HG03045 (cell line): ENCODE results near the gene FBXO36.
A peak's percentile ranks its signal among the peaks of the same experiment; 100 is the strongest.
"Not testable (repeated sequence)": the region's sequence is repeated elsewhere in the genome, so short reads cannot be mapped to it uniquely, and the experiment has no call there.

Experiments used
- ATAC-seq: cut with Tn5 transposase; IDR thresholded peaks from one replicate; pipeline ENCODE4 v1.9.1; 2021; ENCODE audit warnings: mild to moderate bottlenecking, moderate library complexity; ENCODE audit not compliant: unreplicated experiment

Gene FBXO36

GRCh38 chr2:229956491-229956890 lies 34.2 kb downstream of the FBXO36 start:
- ATAC-seq = no peak

- ATAC-seq = not testable (repeated sequence)
Measured at GRCh38 chr2:229963596-229963995, 41.3 kb downstream of the FBXO36 start.

- no peak for ATAC-seq
Measured at GRCh38 chr2:229969921-229970320, 47.6 kb downstream of the FBXO36 start.

GRCh38 chr2:229970406-229970805 lies 48.1 kb downstream of the FBXO36 start:
- no peak for ATAC-seq

- ATAC-seq = no peak
Measured at GRCh38 chr2:229971298-229971790, 49.0 kb downstream of the FBXO36 start.

- ATAC-seq = no peak
Measured at GRCh38 chr2:229974266-229974665, 52.0 kb downstream of the FBXO36 start.

- no peak for ATAC-seq
Measured at GRCh38 chr2:229980431-229981184, 58.3 kb downstream of the FBXO36 start.

- no peak for ATAC-seq
Measured at GRCh38 chr2:229993236-229993635, 70.9 kb downstream of the FBXO36 start.

- ATAC-seq = no peak
Measured at GRCh38 chr2:229996320-229996719, 74.0 kb downstream of the FBXO36 start.

GRCh38 chr2:229997565-229997964 lies 75.3 kb downstream of the FBXO36 start:
- ATAC-seq = no peak

GRCh38 chr2:230000118-230000841 lies 78.0 kb downstream of the FBXO36 start:
- ATAC-seq = peak; percentile 79

- ATAC-seq = no peak
Measured at GRCh38 chr2:230007931-230008707, 85.8 kb downstream of the FBXO36 start.

- ATAC-seq = no peak
Measured at GRCh38 chr2:230008708-230009066, 86.4 kb downstream of the FBXO36 start.

GRCh38 chr2:230010501-230010900 lies 88.2 kb downstream of the FBXO36 start:
- no peak for ATAC-seq

GRCh38 chr2:230011617-230012016 lies 89.3 kb downstream of the FBXO36 start:
- no peak for ATAC-seq

- no peak for ATAC-seq
Measured at GRCh38 chr2:230012267-230012884, 90.1 kb downstream of the FBXO36 start.

- no peak for ATAC-seq
Measured at GRCh38 chr2:230016844-230017243, 94.5 kb downstream of the FBXO36 start.

GRCh38 chr2:230018153-230018552 lies 95.8 kb downstream of the FBXO36 start:
- no peak for ATAC-seq

GRCh38 chr2:230019742-230020141 lies 97.4 kb downstream of the FBXO36 start:
- ATAC-seq = no peak

- no peak for ATAC-seq
Measured at GRCh38 chr2:230023313-230023712, 101.0 kb downstream of the FBXO36 start.

GRCh38 chr2:230042195-230042594 lies 119.9 kb downstream of the FBXO36 start:
- no peak for ATAC-seq
